Stimulated activated CD4-positive, alpha-beta T cell treated with anti-CD3 and anti-CD28 coated beads, Interleukin-12 subunit alpha, Interleukin-12 subunit beta, amount 100 ng/mL, for 48 hours (primary cell): ENCODE results near the gene LIN7B.
"Not testable (repeated sequence)": the region's sequence is repeated elsewhere in the genome, so short reads cannot be mapped to it uniquely, and the experiment has no call there.

Experiments
- DNase-seq, 3 donors: peaks; one replicate each; pipeline ENCODE4 v3.0.0-alpha.2; 2020; ENCODE audit warnings: low read depth in 2 of 3, low spot score in 1 of 3

The LIN7B gene

DNA sequence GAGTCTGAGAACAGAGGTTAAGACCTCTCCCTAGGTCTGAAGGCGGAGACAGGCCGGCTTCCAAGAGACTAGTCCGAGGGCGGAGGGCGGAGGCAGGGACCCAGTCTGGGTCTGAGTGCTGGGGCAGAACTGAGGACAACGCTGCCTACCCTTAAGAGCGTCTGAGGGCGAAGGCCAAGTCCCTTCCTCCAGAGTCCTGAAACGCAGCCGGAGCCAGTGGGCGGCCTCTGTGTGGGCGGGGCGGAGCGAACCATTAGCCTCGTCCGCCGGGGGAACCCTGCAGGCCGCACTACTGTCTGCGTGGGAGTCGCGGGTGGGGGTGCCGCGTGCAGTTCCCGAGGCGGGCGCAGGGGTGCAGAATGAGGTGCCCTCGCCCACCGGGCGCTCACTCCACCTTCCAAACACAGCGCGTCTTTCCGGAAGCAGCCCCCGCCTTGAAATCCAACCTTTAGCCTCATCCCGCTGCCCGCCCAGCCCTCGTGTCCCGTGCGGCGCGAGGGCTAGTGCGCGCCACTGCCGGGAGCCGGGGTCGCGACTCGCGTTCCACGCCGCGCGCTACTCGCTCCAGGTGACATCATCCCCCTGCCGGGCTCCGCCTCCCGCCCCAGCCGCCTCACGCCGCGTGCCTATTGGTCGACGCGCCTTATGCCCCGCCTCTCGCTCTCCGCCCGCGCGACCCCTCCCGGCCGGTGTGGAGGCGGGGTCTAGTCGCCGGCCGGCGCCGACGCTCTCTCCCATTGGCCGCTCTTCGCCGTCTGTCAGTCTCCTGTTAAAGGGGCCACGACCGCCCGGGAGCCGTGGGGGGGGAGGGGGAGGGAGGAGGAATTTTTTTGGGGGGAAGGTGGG, 4.6 kb downstream of the LIN7B start, which contains the start of gene C19orf73:
Gene C19orf73 (minus strand): TSS at position 579 of the 846 bp plus-strand sequence. CDS start 121 bp downstream, at position 458.
- peak; percentile 90 to 94 (median 92) for DNase-seq

DNA sequence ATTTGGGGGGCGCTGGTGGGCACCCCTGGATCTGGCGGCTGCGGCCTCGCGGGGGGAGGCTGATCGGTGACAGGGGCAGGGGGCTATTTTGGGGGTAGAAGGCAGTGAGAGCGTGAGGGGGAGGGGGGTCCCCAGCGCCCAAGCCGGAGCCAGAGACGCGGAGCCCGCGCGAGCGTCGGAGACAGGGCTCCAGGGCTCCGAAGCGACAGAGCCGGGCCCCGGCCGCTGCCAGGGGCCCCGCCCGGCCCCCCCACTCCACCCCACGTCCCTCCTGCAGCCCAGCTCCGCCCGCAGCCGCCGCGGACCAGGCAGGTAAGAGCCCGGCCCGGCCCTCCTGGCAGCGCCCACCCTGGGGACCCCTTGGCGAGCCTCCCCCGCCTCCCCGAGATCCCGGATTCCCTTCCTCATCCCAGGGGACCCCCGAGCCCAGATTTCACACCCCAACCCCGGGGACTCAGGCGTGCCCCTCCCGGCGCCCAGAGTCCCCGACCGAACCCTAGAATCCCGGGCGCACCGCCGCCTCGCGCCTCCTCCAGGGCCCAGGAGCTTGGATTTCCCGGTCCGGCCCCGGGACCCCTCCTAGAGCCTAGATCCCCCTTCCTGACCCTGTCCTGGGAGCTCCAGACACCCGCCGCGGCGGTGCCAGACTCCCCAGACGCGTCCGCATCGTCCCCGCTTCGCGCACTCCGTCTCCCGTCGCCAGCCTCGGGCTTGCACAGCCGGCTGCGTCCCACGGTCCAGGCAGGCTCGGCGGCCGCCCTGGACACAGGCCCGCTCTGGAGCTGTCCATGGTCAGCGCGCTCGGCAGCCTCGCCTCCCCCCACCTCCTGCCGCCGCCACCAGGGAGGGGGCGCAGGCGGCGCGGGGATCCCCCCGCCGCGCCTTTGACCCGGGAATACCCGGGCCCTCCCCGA, 5.5 kb downstream of the LIN7B start, which contains the start of gene PPFIA3:
Gene PPFIA3 (plus strand): TSS at position 134 of the 914 bp plus-strand sequence. CDS start 8,330 bp downstream, outside the sequence.
- DNase-seq = no peak

DNA sequence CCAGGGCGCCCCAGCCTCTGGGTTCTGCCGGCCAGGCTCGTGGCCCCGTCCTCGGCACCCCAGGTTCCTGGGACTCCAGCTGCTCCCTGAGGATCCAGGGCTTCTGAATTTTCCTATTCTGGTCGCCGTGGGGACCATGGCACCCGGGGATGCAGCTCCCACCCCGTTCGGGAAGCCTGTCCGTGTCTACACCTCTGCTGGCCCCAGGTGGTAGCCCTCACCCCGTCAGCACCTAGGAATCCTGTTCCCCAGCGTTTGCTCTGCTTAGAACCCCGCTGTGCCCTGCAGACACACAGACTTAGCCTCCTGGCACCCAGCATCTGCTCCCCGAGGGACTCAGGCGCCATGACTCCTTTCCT, 6.1 kb downstream of the LIN7B start:
- DNase-seq = no peak

DNA sequence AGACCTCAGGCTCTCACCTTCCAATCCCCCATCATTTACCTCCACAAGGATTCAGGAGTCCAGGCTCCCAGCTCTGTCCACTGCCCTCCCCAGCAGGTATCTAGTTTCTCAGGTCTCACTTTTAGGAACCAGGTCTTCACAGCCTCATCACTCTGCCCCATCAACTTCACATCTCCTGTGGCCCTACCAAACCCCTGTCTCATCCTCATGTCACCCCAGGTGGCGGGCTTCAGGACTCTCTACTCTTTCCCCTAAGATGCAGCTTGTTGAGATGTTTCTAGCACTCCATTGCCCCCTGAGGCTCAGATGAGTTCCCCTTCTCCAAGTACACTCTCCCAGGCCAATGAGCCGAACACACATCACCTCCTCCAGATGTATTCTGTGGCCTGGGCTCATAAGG, 6.7 kb downstream of the LIN7B start:
- DNase-seq = no peak

DNA sequence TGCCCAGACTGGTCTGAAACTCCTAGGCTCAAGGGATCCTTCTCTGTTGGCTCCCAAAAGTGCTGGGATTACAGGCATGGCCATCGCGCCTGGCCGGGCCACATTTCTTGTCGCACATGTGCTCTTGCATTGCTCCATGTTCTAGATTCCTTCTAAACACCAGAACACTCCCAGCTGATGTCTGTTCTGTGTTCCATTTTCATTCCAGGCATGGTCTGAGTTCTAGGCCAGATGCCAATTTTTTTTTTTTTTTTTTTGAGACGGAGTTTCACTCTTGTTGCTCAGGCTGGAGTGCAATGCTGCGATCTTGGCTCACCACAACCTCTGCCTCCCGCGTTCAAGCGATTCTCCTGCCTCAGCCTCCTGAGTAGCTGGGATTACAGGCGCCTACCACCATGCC, 7.7 kb downstream of the LIN7B start:
- not testable (repeated sequence) for DNase-seq

DNA sequence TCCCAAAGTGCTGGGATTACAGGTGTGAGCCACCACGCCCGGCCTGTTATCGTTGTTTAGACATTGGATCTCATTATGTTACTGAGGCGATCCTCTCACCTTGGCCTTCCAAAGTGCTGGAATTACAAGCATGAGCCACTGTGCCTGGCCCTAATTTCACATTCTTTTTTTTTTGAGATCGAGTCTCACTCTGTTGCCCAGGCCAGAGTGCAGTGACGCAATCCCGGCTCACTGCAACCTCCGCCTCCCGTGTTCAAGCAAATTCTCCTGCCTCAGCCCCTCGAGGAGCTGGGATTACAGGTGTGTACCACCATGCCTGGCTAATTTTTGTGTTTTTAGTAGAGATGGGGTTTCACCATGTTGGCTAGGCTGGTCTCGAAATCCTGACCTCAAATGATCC, 9.1 kb downstream of the LIN7B start:
- not testable (repeated sequence) for DNase-seq

DNA sequence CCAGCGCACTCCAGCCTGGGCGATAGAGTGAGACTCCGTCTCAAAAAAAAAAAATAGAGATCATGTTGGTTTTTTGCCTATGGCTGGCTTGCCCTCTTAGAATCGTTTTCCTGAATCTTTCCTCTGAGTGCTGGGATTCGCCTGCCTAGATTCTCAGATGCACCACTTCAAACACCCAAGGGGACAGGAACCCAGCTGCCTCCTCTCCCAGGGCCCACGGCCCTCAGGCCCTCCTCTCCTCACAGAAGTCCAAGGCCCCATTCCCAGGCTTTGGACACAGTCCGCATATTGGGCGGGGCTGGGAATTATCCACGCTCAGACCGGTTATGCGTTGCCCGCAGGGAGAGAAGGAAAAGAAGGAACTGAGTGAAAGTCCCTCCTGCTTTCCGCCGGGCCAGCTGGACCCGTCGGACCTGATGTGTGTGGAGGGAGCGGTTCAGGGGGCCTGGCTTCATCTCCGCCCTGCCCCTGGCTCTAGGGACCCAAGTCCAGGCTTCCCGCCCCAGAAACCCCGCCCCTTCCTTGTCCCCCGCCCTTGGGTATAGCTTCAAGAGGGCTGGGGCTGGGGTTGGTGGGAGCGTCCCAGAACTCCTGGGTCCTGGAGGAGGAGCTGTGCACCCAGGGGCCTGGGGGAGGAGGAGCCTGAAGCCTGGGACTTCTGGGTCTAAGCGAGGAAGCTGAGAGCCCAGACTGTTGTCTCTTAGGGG, 11.0 kb downstream of the LIN7B start:
- no peak for DNase-seq

DNA sequence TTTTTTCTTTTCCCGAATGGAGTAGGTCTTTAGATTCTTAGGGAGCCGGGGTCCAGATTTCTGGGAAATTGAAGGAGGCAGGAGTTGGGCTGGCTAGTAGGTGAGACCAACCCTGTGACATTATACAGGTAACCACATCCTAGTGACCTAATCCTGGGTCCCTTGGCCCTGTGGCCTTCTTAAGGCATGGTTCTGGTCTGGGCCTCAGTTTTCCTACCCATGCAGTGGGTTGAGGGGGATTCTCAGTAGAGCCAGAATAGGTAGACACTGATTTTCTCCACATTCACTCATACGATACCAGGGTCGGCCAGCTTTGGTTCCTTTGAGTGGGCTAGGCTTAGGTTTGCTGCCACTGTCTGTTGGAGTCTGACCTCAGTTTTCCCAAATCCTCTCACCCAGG, 12.4 kb downstream of the LIN7B start:
- DNase-seq = no peak

DNA sequence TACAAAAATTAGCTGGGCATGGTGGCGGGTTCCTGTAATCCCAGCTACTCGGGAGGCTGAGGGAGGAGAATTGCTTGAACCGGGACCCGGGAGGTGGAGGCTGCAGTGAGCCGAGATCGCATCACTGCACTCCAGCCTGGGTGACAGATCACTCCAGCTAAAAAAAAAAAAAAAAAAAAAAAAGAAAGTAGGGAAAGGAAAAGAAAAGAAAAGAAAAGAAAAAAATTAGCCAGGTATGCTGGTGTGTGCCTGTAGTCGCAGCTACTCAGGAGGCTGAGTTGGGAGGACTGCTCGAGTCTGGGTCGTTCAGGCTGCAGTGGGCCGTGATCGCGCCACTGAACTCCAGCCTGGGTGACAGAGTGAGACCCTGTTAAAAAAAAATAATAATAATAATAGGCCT, 13.1 kb downstream of the LIN7B start:
- not testable (repeated sequence) for DNase-seq

DNA sequence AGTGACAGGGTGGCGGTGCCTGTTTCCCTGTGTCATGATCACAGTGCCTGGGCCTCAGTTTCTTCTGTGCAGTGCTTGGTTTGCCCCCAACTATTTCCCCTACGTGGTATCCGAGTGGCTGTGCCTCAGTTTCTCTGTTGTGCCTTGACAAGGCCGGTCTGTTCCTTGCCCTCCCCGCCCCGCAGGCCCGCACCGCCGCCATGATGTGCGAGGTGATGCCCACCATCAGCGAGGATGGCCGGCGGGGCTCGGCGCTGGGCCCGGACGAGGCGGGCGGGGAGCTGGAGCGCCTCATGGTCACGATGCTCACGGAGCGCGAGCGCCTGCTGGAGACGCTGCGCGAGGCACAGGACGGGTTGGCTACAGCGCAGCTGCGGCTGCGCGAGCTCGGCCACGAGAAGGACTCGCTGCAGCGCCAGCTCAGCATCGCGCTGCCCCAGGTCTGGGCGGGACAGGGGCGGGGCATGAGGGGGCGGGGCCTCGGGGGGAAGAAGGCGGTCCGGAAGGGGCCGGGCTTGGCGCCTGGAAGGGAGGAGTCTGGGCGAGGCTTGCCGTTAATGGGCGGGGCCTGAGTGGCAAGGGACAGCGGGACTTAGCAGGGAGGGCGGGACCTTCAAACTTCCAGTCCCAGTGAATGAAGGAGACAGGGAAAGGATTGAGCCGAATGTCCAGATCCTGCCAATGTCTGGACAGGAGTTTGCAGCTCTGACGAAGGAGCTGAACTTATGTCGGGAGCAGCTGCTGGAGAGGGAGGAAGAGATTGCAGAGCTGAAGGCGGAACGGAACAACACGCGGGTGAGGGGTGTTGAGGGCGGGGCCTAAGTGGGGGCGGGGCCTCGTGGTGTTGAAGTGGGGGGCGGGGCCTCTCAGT, 13.7 kb downstream of the LIN7B start:
- DNase-seq = peak; percentile 91 to 96 (median 94)

DNA sequence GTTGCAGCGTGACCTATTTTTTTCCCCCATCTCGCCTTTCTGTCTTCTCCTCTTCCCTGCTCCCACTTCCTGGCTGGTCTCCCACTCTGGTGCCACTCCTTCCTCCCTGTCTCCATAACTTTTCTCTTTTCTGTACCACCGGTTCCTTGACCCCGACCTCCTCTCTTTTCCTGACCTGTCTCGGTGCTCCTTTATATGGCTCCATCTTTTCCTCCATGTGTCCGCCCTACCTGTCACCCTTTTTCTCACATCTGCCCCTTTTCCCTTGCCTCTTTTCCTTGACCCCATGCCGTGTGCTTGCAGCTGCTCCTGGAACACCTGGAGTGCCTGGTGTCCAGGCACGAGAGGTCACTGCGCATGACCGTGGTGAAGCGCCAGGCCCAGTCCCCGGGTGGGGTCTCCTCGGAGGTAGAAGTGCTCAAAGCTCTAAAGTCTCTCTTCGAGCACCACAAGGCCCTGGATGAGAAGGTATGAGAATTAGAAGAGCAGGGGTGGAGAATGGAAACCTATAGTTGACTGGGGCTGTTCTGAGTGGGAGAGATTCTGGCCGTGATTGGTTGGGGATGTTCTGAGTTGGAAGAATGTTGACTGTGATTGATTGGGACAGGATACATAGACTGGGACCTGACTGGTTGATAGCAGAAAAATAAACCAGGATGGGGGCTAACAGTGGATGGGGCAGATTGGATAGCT, 14.5 kb downstream of the LIN7B start:
- no peak for DNase-seq

DNA sequence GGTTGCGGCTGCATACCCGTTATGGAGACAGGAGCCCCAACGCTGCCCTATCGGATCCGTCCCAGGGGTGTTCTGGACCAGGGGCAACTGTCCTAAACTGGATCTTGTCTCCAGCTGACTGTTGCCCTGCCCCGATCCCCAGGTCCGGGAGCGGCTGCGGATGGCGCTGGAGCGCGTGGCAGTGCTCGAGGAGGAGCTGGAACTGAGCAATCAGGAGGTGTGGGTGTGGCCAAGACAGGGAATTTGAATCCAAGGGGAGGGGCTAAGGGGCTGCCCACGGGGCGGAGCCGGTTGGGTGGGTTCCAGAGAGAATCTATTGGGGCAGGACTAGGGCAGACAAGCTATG, 15.0 kb downstream of the LIN7B start:
- no peak for DNase-seq

DNA sequence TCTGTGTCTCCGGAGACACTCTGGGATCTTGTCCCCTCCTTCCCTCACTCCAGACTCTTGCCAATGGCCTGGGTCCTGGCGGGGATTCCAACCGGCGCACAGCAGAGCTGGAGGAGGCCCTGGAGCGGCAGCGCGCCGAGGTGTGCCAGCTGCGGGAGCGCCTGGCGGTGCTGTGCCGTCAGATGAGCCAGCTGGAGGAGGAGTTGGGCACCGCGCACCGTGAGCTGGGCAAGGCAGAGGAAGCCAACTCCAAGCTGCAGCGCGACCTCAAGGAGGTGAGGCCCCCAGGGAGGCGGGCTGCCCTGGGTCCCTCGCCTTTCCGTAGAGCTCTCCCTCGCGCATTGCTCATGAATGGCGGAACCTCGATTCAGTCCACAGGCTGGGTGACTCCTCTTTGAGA, 16.2 kb downstream of the LIN7B start:
- no peak for DNase-seq

DNA sequence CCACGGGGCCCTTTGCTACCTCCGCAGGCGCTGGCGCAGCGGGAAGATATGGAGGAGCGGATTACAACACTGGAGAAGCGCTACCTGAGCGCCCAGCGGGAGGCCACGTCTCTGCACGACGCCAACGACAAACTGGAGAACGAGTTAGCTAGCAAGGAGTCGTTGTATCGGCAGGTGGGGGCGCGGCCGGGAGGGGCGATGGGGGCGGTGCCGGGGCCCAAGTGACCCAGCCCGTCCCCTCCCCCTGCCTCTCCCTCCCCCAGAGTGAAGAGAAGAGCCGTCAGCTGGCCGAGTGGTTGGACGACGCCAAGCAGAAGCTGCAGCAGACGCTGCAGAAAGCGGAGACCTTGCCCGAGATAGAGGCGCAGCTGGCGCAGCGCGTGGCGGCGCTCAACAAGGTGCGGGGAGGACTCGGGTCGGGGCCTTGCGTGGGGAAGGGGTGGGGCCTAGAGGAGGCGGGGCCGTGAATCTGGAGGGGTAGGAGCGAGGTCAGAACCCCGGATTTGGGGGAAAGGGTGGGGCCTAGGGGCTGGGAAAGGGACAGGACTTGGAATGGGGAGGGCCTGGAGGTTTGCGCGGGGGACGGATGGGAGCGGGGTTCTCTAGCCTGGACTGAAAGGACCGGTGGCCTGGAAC, 18.9 kb downstream of the LIN7B start:
- DNase-seq = no peak

DNA sequence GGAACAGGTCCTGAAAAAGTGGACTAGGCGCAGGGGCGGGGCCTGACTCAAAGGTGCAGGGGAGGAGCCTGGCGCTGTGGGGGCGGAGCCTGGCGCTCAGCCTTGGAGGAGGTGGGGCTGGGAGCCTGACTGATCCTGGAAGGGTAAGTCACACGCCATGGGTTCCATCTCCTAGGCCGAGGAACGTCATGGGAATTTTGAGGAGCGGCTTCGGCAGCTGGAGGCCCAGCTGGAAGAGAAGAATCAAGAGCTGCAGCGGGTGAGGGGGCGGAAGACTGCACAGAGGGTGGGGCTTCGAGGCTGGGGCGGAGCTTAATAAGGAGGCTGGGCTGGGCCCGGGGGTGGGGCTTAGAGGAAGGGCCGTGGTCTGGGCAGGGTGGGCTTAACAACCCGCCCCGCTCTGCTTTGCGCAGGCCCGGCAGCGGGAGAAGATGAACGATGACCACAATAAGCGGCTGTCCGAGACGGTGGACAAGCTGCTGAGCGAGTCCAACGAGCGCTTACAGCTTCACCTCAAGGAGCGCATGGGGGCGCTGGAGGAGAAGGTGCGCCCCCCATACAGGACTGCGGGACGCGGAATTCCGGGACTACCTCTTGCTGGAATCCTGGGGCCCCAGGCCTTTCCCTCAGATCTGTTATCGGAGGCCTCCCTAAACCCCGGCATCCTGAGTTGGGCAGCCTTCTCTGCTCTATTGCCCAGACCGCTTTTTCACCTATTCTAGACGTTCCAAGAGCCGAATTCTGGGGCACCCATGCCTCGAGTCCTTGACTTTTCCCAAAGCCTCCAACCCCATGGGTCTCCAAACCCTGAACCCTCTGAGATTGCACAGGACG, 19.7 kb downstream of the LIN7B start:
- peak in 1 of 3 donors; percentile 52 for DNase-seq

DNA sequence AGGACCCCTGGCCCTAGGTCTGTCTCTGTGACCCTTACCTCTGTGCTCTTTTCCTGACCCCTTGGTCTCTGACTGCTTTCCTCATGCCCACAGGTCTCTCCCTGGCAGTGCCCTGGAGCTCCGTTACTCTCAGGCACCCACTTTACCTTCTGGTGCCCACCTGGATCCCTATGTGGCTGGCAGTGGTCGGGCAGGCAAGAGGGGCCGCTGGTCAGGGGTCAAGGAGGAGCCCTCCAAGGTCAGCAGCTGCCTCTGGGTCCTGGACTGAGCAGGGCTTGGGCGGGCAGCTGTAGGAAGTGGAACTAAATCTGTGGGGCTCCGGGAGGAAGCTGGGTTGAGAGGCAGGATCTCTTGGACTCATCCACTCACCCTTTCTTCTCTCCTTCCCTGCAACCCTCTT, 21.5 kb downstream of the LIN7B start:
- DNase-seq = no peak

DNA sequence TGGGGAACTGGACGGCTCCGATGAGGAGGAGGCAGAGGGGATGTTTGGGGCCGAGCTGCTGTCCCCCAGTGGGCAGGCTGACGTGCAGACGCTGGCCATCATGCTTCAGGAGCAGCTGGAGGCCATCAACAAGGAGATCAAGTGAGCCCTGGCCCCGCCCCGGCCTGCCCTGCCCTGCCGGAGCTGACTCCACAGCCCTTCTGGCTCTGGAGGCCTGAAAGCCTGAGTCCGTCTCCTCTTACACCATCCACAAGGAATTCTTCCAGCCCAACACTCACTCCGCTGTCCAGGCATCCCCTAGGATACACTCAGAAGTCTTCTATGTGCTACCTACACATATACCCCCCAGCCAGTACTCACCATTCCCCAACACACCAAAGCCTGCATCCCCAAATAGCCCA, 22.6 kb downstream of the LIN7B start:
- no peak for DNase-seq

DNA sequence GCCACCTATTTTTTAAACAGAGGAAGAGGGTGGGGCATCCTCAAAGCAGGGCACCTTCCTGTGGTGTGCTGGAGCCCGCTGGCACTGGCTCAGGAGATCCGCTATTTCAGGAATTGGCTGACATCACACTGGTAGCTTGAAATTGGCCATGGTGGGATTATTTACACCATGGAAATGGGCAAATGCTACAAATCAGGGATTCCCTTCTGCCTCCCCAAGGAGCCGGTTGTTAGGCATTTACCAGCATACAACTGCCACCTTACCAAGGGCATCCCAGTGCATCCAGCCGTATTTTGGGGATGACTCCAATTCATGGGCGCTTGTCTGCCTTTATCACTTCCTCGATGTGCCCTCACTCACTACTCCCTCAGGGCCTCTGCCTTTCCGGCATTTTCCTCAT, 26.8 kb downstream of the LIN7B start:
- no peak for DNase-seq
